ENCODE data around the gene SMAD3. TPM values are rescaled to one million over a fixed set of nuclear protein-coding genes. Genes with fewer than 3 reads are reported as not detected.
A peak's percentile ranks its signal among the peaks of the same experiment; 100 is the strongest.

SMAD3 gene
- total and polyA plus RNA-seq, 4 donors: 10.9 to 41.6 (median 23.4) TPM

- no peak for TF ChIP-seq CTCF (IDR thresholded peaks at IDR 0.05; ENCODE audit: control extremely low read depth, extremely low read depth)
- Histone ChIP-seq H3K9me3 (ENCODE audit: control insufficient read depth in 4 of 4, insufficient read depth in 3 of 4, low read length in 3 of 4) (no peaks in the 10 kb centered on the region), H3K36me3 (ENCODE audit: control insufficient read depth in 4 of 4, insufficient read depth in 4 of 4, low read length in 4 of 4) (peaks cover 4 to 35% (median 20%) of the 10 kb centered on the region in 4 donors), H3K9ac (ENCODE audit: insufficient read depth in 1 of 2, low read length in 2 of 2) (peak overlapping the region in 1 of 2 donors; percentile 8), H3K4me3 (no peak overlapping the region), H3K4me1 (ENCODE audit: control insufficient read depth in 5 of 5, insufficient read depth in 5 of 5, low read length in 5 of 5) (peaks cover 14 to 47% (median 26%) of the 10 kb centered on the region in 5 donors), H3K27me3 (ENCODE audit: control insufficient read depth in 3 of 3, insufficient read depth in 3 of 3, low read length in 2 of 3) (no peaks in the 10 kb centered on the region), H3K27ac (ENCODE audit: low read depth in 1 of 2, low read length in 1 of 2) (no peak overlapping the region)
- WGBS, 2 donors: 96 to 97% methylated on average over 8 of the region's 8 CpGs
- DNase-seq: no peak
- no peak for ATAC-seq (ENCODE audit: insufficient read depth, low FRiP score)
Observed at GRCh38 chr15:67173005-67173404, 107.6 kb downstream of the SMAD3 start.

- no peak overlapping the region for H3K27ac ChIP-seq (ENCODE audit: low read depth in 1 of 2, low read length in 1 of 2)
- peaks cover 16 to 48% (median 34%) of the 10 kb centered on the region in 5 donors for H3K4me1 ChIP-seq (ENCODE audit: control insufficient read depth in 5 of 5, insufficient read depth in 5 of 5, low read length in 5 of 5)
- ATAC-seq (ENCODE audit: insufficient read depth, low FRiP score): no peak
- WGBS, 2 donors: 94 to 96% methylated on average over 8 of the region's 8 CpGs
- peaks cover 4 to 35% (median 19%) of the 10 kb centered on the region in 4 donors for H3K36me3 ChIP-seq (ENCODE audit: control insufficient read depth in 4 of 4, insufficient read depth in 4 of 4, low read length in 4 of 4)
- no peak for DNase-seq
- H3K9ac ChIP-seq (ENCODE audit: insufficient read depth in 1 of 2, low read length in 2 of 2): no peak overlapping the region
- TF ChIP-seq CTCF (IDR thresholded peaks at IDR 0.05; ENCODE audit: control extremely low read depth, extremely low read depth): no peak
- no peak overlapping the region for H3K4me3 ChIP-seq
- no peaks in the 10 kb centered on the region for H3K27me3 ChIP-seq (ENCODE audit: control insufficient read depth in 3 of 3, insufficient read depth in 3 of 3, low read length in 2 of 3)
- H3K9me3 ChIP-seq (ENCODE audit: control insufficient read depth in 4 of 4, insufficient read depth in 3 of 4, low read length in 3 of 4): no peaks in the 10 kb centered on the region
Observed at GRCh38 chr15:67173786-67174185, 108.4 kb downstream of the SMAD3 start.

GRCh38 chr15:67174446-67174845 is 109.0 kb downstream of the SMAD3 start:
- peaks cover 4 to 35% (median 19%) of the 10 kb centered on the region in 4 donors for H3K36me3 ChIP-seq (ENCODE audit: control insufficient read depth in 4 of 4, insufficient read depth in 4 of 4, low read length in 4 of 4)
- no peak overlapping the region for H3K9ac ChIP-seq (ENCODE audit: insufficient read depth in 1 of 2, low read length in 2 of 2)
- no peak for DNase-seq
- H3K4me1 ChIP-seq (ENCODE audit: control insufficient read depth in 5 of 5, insufficient read depth in 5 of 5, low read length in 5 of 5): peaks cover 16 to 48% (median 37%) of the 10 kb centered on the region in 5 donors
- TF ChIP-seq CTCF (IDR thresholded peaks at IDR 0.05; ENCODE audit: control extremely low read depth, extremely low read depth): no peak
- H3K9me3 ChIP-seq (ENCODE audit: control insufficient read depth in 4 of 4, insufficient read depth in 3 of 4, low read length in 3 of 4): no peaks in the 10 kb centered on the region
- no peak for ATAC-seq (ENCODE audit: insufficient read depth, low FRiP score)
- no peak overlapping the region for H3K4me3 ChIP-seq
- WGBS, 2 donors: 95 to 97% methylated on average over 3 of the region's 3 CpGs
- H3K27ac ChIP-seq (ENCODE audit: low read depth in 1 of 2, low read length in 1 of 2): no peak overlapping the region
- no peaks in the 10 kb centered on the region for H3K27me3 ChIP-seq (ENCODE audit: control insufficient read depth in 3 of 3, insufficient read depth in 3 of 3, low read length in 2 of 3)
